H9 (cell line): ENCODE measurements around the gene ZNF587. TPM values are rescaled to one million over a fixed set of nuclear protein-coding genes. Genes with fewer than 3 reads are reported as not detected.
"Not testable (repeated sequence)": the region's sequence is repeated elsewhere in the genome, so short reads cannot be mapped to it uniquely, and the experiment has no call there.

ENCODE experiments used
- DNase-seq: peaks from one replicate; pipeline ENCODE4 v3.0.0-alpha.2; 2017
- H2AFZ ChIP-seq: one replicate; pipeline ENCODE4 v1.6.1; 2013; ENCODE audit warnings: mild to moderate bottlenecking, low read length, control low read depth, moderate library complexity
- H2AK5ac ChIP-seq: 2 replicates; pipeline ENCODE4 v1.6.1; 2013; ENCODE audit warnings: low read length, control low read depth, mixed read lengths; ENCODE audit not compliant: insufficient read length
- H2BK120ac ChIP-seq: one replicate; pipeline ENCODE4 v1.6.1; 2013; ENCODE audit warnings: low read depth, mild to moderate bottlenecking, low read length, control low read depth, inconsistent platforms; ENCODE audit not compliant: poor library complexity, severe bottlenecking
- H2BK12ac ChIP-seq: 2 replicates; pipeline ENCODE4 v1.6.1; 2013; ENCODE audit warnings: low read length, control low read depth, mixed read lengths, low read depth; ENCODE audit not compliant: insufficient read length
- H2BK15ac ChIP-seq: 2 replicates; pipeline ENCODE4 v1.6.1; 2013; ENCODE audit warnings: low read depth, low read length, control low read depth
- H2BK20ac ChIP-seq: one replicate; pipeline ENCODE4 v1.6.1; 2013; ENCODE audit warnings: low read depth, mild to moderate bottlenecking, low read length, control low read depth, inconsistent platforms; ENCODE audit not compliant: poor library complexity, severe bottlenecking
- H2BK5ac ChIP-seq: 2 replicates; pipeline ENCODE4 v1.6.1; 2013; ENCODE audit warnings: low read length, control low read depth, mixed read lengths; ENCODE audit not compliant: insufficient read length
- H3K14ac ChIP-seq: 2 replicates; pipeline ENCODE4 v1.6.1; 2013; ENCODE audit warnings: low read length, control low read depth; ENCODE audit not compliant: insufficient read depth
- H3K18ac ChIP-seq: 2 replicates; pipeline ENCODE4 v1.6.1; 2013; ENCODE audit warnings: low read depth, mild to moderate bottlenecking, mixed read lengths, low read length, control low read depth; ENCODE audit not compliant: insufficient read length
- H3K23ac ChIP-seq: 2 replicates; pipeline ENCODE4 v1.6.1; 2013; ENCODE audit warnings: low read length, control low read depth, mixed read lengths, low read depth; ENCODE audit not compliant: insufficient read length
- H3K23me2 ChIP-seq: 2 replicates; pipeline ENCODE4 v1.6.1; 2013; ENCODE audit warnings: low read depth, mild to moderate bottlenecking, mixed read lengths, low read length, control low read depth; ENCODE audit not compliant: insufficient read length, poor library complexity, severe bottlenecking
- H3K27ac ChIP-seq: 2 replicates; pipeline ENCODE4 v1.5.1; 2013; ENCODE audit warnings: low read length, control low read depth, mixed read lengths, low read depth; ENCODE audit not compliant: insufficient read length
- H3K27me3 ChIP-seq: 2 replicates; pipeline ENCODE4 v1.6.1; 2013; ENCODE audit warnings: low read length, control low read depth, inconsistent platforms; ENCODE audit not compliant: insufficient read depth
- H3K4ac ChIP-seq: 2 replicates; pipeline ENCODE4 v1.6.1; 2013; ENCODE audit warnings: low read depth, mild to moderate bottlenecking, control low read depth, inconsistent platforms, low read length, moderate library complexity
- H3K4me1 ChIP-seq: 2 replicates; pipeline ENCODE4 v1.6.1; 2013; ENCODE audit warnings: low read length, control low read depth, inconsistent platforms; ENCODE audit not compliant: insufficient read depth
- H3K4me2 ChIP-seq: 2 replicates; pipeline ENCODE4 v1.6.1; 2013; ENCODE audit warnings: low read length, control low read depth, mixed read lengths; ENCODE audit not compliant: insufficient read length, insufficient read depth
- H3K56ac ChIP-seq: 2 replicates; pipeline ENCODE4 v1.6.1; 2013; ENCODE audit warnings: low read depth, mild to moderate bottlenecking, mixed read lengths, low read length, control low read depth; ENCODE audit not compliant: insufficient read length
- H3K79me1 ChIP-seq: 2 replicates; pipeline ENCODE4 v1.6.1; 2013; ENCODE audit warnings: low read depth, mild to moderate bottlenecking, moderate library complexity, low read length, control low read depth, inconsistent platforms; ENCODE audit not compliant: insufficient read depth, poor library complexity, severe bottlenecking
- H3K79me2 ChIP-seq: 2 replicates; pipeline ENCODE4 v1.6.1; 2013; ENCODE audit warnings: low read length, control low read depth, inconsistent platforms; ENCODE audit not compliant: insufficient read depth
- H3K9ac ChIP-seq: 2 replicates; pipeline ENCODE4 v1.6.1; 2013; ENCODE audit warnings: low read length, control low read depth, mixed read lengths; ENCODE audit not compliant: insufficient read length; ENCODE audit errors: extremely low read depth
- H3K9me3 ChIP-seq: one replicate; pipeline ENCODE4 v1.6.1; 2013; ENCODE audit warnings: low read depth, low read length, inconsistent platforms; ENCODE audit not compliant: control insufficient read depth
- H3T11ph ChIP-seq: one replicate; pipeline ENCODE4 v1.6.1; 2013; ENCODE audit warnings: mild to moderate bottlenecking, low read length, control low read depth, inconsistent platforms
- H4K20me1 ChIP-seq: one replicate; pipeline ENCODE4 v1.6.1; 2013; ENCODE audit not compliant: control insufficient read depth, insufficient read length, insufficient read depth
- H4K5ac ChIP-seq: 2 replicates; pipeline ENCODE4 v1.6.1; 2013; ENCODE audit warnings: low read depth, mild to moderate bottlenecking, mixed read lengths, low read length, control low read depth; ENCODE audit not compliant: insufficient read length
- H4K8ac ChIP-seq: replicated peaks from 2 replicates; pipeline ENCODE4 v1.6.1; 2013; ENCODE audit warnings: low read length, control low read depth, mixed read lengths, low read depth; ENCODE audit not compliant: insufficient read length
- H4K91ac ChIP-seq: 2 replicates; pipeline ENCODE4 v1.6.1; 2013; ENCODE audit warnings: low read depth, mild to moderate bottlenecking, moderate library complexity, mixed read lengths, low read length, control low read depth; ENCODE audit not compliant: insufficient read length
- H3K27ac Mint-ChIP-seq, 3 experiments: 2 replicates in 2 of 3; 3 replicates in 1 of 3; pipeline ENCODE4 v1.8.0; 2020 to 2021; ENCODE audit warnings: mixed read lengths in 3 of 3, mild to moderate bottlenecking in 1 of 3, moderate library complexity in 1 of 3
- H3K27me3 Mint-ChIP-seq: 2 replicates; pipeline ENCODE4 v1.8.0; 2021; ENCODE audit warnings: low read depth, mild to moderate bottlenecking, moderate library complexity, mixed read lengths
- H3K36me3 Mint-ChIP-seq, 3 experiments: 2 replicates in 2 of 3; 3 replicates in 1 of 3; pipeline ENCODE4 v1.8.0; 2020 to 2021; ENCODE audit warnings: low read depth in 3 of 3, mixed read lengths in 3 of 3; ENCODE audit not compliant: insufficient read depth in 1 of 3
- H3K4me1 Mint-ChIP-seq, 2 experiments: 2 replicates each; pipeline ENCODE4 v1.8.0; 2020; ENCODE audit warnings: mixed read lengths in 2 of 2
- H3K4me3 Mint-ChIP-seq, 2 experiments: 2 replicates in 1 of 2; 3 replicates in 1 of 2; pipeline ENCODE4 v1.8.0; 2020 to 2021; ENCODE audit warnings: mild to moderate bottlenecking in 2 of 2, mixed read lengths in 2 of 2, moderate library complexity in 1 of 2
- H3K9me3 Mint-ChIP-seq, 2 experiments: 2 replicates in 1 of 2; 3 replicates in 1 of 2; pipeline ENCODE4 v1.8.0; 2020; ENCODE audit warnings: mild to moderate bottlenecking in 2 of 2, mixed read lengths in 2 of 2, moderate library complexity in 1 of 2
- WGBS: extraction: QIAGEN DNeasy Blood & Tissue Kit; methylation state at CpG from one replicate; pipeline ENCODE4 v1.1.7; 2013; ENCODE audit warnings: missing lambda C conversion rate, low lambda C conversion rate, mixed read lengths; ENCODE audit not compliant: insufficient read length; ENCODE audit errors: extremely low coverage; 5-methylcytosine and 5-hydroxymethylcytosine counted together
- total RNA-seq: library from RNA; stranded (reverse); gene quantifications from 2 replicates; pipeline ENCODE4 v1.2.1, GENCODE V29; 2021

Gene ZNF587
- total RNA-seq, 1 experiment from 2014 or later, result 40.0 TPM

DNA sequence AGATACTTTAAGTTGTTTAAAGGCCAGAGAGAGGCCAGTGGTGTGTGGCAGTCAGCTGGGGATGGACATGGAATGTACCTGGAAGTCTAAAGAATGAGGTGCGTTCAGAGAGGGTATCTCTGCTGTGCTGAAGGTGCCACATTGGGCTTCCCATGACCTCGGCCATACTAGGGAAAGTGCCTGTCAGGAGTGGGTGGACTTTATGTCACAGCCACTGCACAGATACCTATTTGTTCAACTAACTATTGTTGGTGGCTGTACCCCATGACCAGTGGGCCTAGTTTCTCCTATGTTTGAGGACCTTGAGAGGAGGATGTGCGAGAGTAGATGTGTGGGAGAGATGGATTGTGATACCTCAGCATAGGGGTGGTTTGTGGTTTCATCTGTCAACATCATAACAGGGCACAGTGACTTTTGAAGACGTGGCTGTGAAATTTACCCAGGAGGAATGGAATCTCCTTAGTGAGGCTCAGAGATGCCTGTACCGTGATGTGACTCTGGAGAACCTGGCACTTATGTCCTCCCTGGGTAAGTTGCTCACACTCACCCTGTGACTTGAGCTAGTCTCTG lies 11.0 kb upstream of the ZNF587 start:
- not testable (repeated sequence) for H3K27ac Mint-ChIP-seq, H2BK5ac ChIP-seq, DNase-seq, H3K4me2 ChIP-seq, H3K14ac ChIP-seq, H3K23ac ChIP-seq, H2BK12ac ChIP-seq, H3K9me3 Mint-ChIP-seq, H4K91ac ChIP-seq, H3K79me1 ChIP-seq, H2AFZ ChIP-seq, H4K8ac ChIP-seq, H3T11ph ChIP-seq, H3K4me1 ChIP-seq, H3K23me2 ChIP-seq, H2AK5ac ChIP-seq, H3K27me3 ChIP-seq, H3K27ac ChIP-seq, H3K9me3 ChIP-seq, H4K20me1 ChIP-seq, H2BK20ac ChIP-seq, H3K27me3 Mint-ChIP-seq, H3K4ac ChIP-seq, H4K5ac ChIP-seq, H3K4me1 Mint-ChIP-seq, H3K4me3 Mint-ChIP-seq, H2BK120ac ChIP-seq, H3K9ac ChIP-seq, H3K18ac ChIP-seq, H3K56ac ChIP-seq, H2BK15ac ChIP-seq
- H3K79me2 ChIP-seq, result peaks cover 17% of the 10 kb centered on the region; the same call in 1 of the 2 replicates
- H3K36me3 Mint-ChIP-seq, result peaks cover 35 to 64% (median 54%) of the 10 kb centered on the region in 3 experiments; a peak in 6 of 7 replicates
- no CpG with 5 or more reads among the region's 5 CpGs for WGBS
